Activated T-cell treated with anti-CD3 and anti-CD28 coated beads for 24 hours (primary cell): Measurements from ENCODE around the gene CILP.

ENCODE experiments used
- DNase-seq: peaks from one replicate; pipeline ENCODE4 v3.0.0-alpha.2; 2020; ENCODE audit warnings: low read depth

The CILP gene

DNA sequence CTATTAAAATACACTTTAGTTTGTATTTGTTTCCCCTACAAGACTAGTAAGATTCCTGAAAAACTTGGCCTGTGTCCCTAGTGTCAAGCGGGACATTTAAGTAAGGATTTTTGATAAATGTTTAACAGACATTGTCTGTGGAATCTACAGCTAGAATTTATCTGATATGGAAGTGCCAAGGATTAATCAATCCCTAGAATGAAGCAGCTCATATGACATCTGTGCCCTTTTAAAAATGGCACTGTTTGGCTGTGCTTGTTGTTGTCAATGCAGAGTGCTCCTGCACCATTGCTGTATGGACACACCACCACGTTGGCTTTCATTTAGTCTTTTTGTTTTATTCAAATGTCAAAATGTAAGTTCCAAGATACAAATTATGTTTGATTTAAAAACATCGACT lies 63.4 kb downstream of the CILP start:
- DNase-seq: no peak

DNA sequence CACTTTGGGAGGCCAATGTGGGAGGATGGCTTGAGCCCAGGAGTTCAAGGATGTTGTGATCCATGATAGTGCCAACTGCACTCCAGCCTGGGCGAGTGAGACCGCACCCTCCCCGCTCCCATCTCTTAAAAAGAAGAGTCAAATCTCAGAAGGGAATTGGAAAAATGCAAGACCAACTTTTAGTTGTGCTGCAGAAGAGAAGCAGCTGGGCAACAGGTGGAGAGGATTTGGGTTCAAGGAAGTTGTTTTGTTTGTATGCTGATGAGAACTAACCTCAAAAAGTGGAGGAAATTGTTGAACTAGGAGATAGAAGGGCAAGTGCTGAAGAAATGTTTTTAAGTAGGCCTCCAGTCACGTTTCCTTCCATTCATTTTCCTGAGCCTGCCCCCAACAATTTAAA lies 64.8 kb downstream of the CILP start:
- no peak for DNase-seq
